SH-SY5Y (cell line): Measurements from ENCODE around the gene ZBTB20.

Source experiments
- GATA2 ChIP-seq: IDR thresholded peaks from 2 replicates; pipeline ENCODE4 v1.6.1; 2011; ENCODE audit warnings: mild to moderate bottlenecking, low read depth, low read length
- GATA3 ChIP-seq: IDR thresholded peaks from 2 replicates; pipeline ENCODE4 v1.6.1; 2011; ENCODE audit warnings: low read depth, mild to moderate bottlenecking, low read length, moderate library complexity

DNA sequence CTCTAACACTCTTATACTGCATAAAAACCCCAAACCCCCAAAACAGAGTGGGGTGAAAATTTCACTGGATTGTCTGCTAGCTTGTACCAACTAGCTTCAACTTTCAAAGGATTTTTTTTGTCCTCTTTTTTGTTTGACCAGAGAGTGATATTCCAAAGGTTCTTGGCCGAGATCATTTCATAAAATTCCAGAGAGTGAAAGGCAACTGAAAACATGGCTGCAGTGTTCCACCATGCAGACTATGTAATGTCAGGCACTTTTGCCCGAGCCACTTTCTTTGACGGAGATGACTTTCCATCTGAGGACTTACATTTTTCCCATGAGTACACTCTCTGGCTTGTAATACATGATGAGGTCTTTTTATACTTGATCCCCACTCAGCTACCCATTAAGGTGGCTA is 745.7 kb downstream of the ZBTB20 start:
- TF ChIP-seq GATA2: no peak
- no peak for TF ChIP-seq GATA3
